HepG2 (cell line): ENCODE results near the gene TCTN2. TPM values are rescaled to one million over a fixed set of nuclear protein-coding genes. Genes with fewer than 3 reads are reported as not detected.

Source experiments
- ATAC-seq: fragments of 200-7000 bp; cut with Tn5 transposase; 3 replicates; pipeline ENCODE4 v1.9.1; 2020; ENCODE audit warnings: mild to moderate bottlenecking, moderate library complexity
- BruUV-seq: library from RNA; stranded (reverse); fragments of 400-500 nt; replicated peaks from 2 replicates; lab custom pipeline; 2021; lab: Mats Ljungman, UMichigan
- CTCF ChIA-PET: fragments of 300-600 bp; formaldehyde crosslinking; extraction: SDS; loops from one replicate; lab custom pipeline; 2021; ENCODE audit warnings: low total read pairs, inconsistent platforms, low intra/inter-chr PET ratio; lab: Yijun Ruan, JAX
- POLR2A ChIA-PET: fragments of 350-600 bp; sonication (Branson Sonifier 250); formaldehyde crosslinking; loops from one replicate; lab custom pipeline; 2020; ENCODE audit warnings: antibody characterized with exemption, inconsistent platforms; lab: Yijun Ruan, JAX
- DNase-seq: peaks from one replicate; pipeline ENCODE4 v3.0.0-alpha.2; 2015; ENCODE audit warnings: low spot score
- FAIRE-seq: peaks from 3 replicates; lab custom pipeline; 2011; peaks lifted over from hg19 to GRCh38; lab: Jason Lieb, UNC
- H2AFZ ChIP-seq: one replicate; pipeline ENCODE4 v1.6.1; 2011; ENCODE audit warnings: low read length, inconsistent platforms
- H3K27ac ChIP-seq: fragments of 300-600 bp; 3 replicates; pipeline ENCODE4 v1.8.0; 2011; ENCODE audit warnings: mixed run types, mild to moderate bottlenecking, mixed read lengths, low read length, inconsistent platforms; ENCODE audit not compliant: insufficient read depth; ENCODE audit errors: extremely low read length
- H3K27me3 ChIP-seq, 2 experiments: fragments of 200-600 bp in 1 of 2; 2 replicates in 1 of 2; 3 replicates in 1 of 2; pipeline versions ENCODE4 v1.6.0 to v1.8.0; 2011; ENCODE audit warnings: low read length in 2 of 2, mild to moderate bottlenecking in 2 of 2, moderate library complexity in 2 of 2, inconsistent platforms in 1 of 2; ENCODE audit not compliant: insufficient read depth in 2 of 2, control insufficient read depth in 1 of 2
- H3K36me3 ChIP-seq, 2 experiments: fragments of 200-600 bp in 1 of 2; replicated peaks in 1 of 2; 2 replicates in 1 of 2; 3 replicates in 1 of 2; pipeline versions ENCODE4 v1.5.1 to v1.8.0; 2011; ENCODE audit warnings: low read length in 2 of 2, inconsistent platforms in 1 of 2; ENCODE audit not compliant: insufficient read depth in 2 of 2, control insufficient read depth in 1 of 2
- H3K4me1 ChIP-seq: 2 replicates; pipeline ENCODE4 v1.5.1; 2012; ENCODE audit warnings: low read length, inconsistent platforms; ENCODE audit not compliant: insufficient read depth
- H3K4me2 ChIP-seq: 2 replicates; pipeline ENCODE4 v1.6.0; 2011; ENCODE audit warnings: low read depth, low read length, inconsistent platforms
- H3K4me3 ChIP-seq, 3 experiments: fragments of 200-600 bp in 1 of 3; sonication (generic), shearing (Covaris generic) in 1 of 3; replicated peaks in 1 of 3; 2 replicates each; pipeline ENCODE4 v1.5.1; 2011 to 2016; ENCODE audit warnings: low read length in 3 of 3, inconsistent platforms in 2 of 3, low read depth in 2 of 3, mild to moderate bottlenecking in 2 of 3, control low read depth in 1 of 3, mixed read lengths in 1 of 3; ENCODE audit not compliant: insufficient read depth in 1 of 3
- H3K79me2 ChIP-seq: one replicate; pipeline ENCODE4 v1.6.1; 2011; ENCODE audit warnings: low read length, inconsistent platforms; ENCODE audit not compliant: insufficient read depth
- H3K9ac ChIP-seq: 2 replicates; pipeline ENCODE4 v1.6.0; 2011; ENCODE audit warnings: mild to moderate bottlenecking, low read depth, low read length, inconsistent platforms; ENCODE audit not compliant: insufficient read depth
- H3K9me3 ChIP-seq: 2 replicates; pipeline ENCODE4 v1.5.1; 2012; ENCODE audit warnings: mild to moderate bottlenecking, low read length
- H4K20me1 ChIP-seq: 2 replicates; pipeline ENCODE4 v1.6.0; 2011; ENCODE audit warnings: inconsistent platforms, mild to moderate bottlenecking, low read length, moderate library complexity; ENCODE audit not compliant: insufficient read depth
- CHCHD3 ChIP-seq: sonication (generic); formaldehyde crosslinking; IDR thresholded peaks from 2 replicates; pipeline ENCODE4 v1.8.0; 2022; ENCODE audit warnings: mild to moderate bottlenecking, missing genetic modification reagents, moderate library complexity
- CSRNP2 ChIP-seq: sonication (generic); formaldehyde crosslinking; conservative IDR thresholded peaks from 2 replicates; pipeline ENCODE4 v1.8.0; 2022; ENCODE audit warnings: low read depth, missing genetic modification reagents
- HOXD1 ChIP-seq: sonication (generic); formaldehyde crosslinking; IDR thresholded peaks from 2 replicates; pipeline ENCODE4 v1.5.0; 2020; ENCODE audit warnings: missing genetic modification reagents
- KMT2B ChIP-seq: IDR thresholded peaks from 2 replicates; pipeline ENCODE4 v1.6.1; 2016; ENCODE audit warnings: missing genetic modification reagents, missing compliant biosample characterization
- MXD1 ChIP-seq: sonication (generic); formaldehyde crosslinking; IDR thresholded peaks from 2 replicates; pipeline ENCODE4 v1.4.0; 2020; ENCODE audit warnings: mild to moderate bottlenecking, missing genetic modification reagents
- MXD3 ChIP-seq: IDR thresholded peaks from 2 replicates; pipeline ENCODE4 v1.6.1; 2016; ENCODE audit warnings: mild to moderate bottlenecking, missing biosample characterization, missing genetic modification reagents
- NFE2 ChIP-seq: sonication (generic); formaldehyde crosslinking; IDR thresholded peaks from 2 replicates; pipeline ENCODE4 v1.4.0; 2020; ENCODE audit warnings: missing genetic modification reagents
- SRSF1 ChIP-seq: fragments of 200-400 bp; formaldehyde crosslinking; optimal IDR thresholded peaks from 2 replicates; pipeline ENCODE3; 2017; ENCODE audit warnings: mild to moderate bottlenecking, low read depth, low read length, moderate library complexity
- SRY ChIP-seq: sonication (generic); formaldehyde crosslinking; IDR thresholded peaks from 2 replicates; pipeline ENCODE4 v1.8.0; 2022; ENCODE audit warnings: mild to moderate bottlenecking, missing genetic modification reagents
- SSRP1 ChIP-seq: IDR thresholded peaks from 2 replicates; pipeline ENCODE4 v1.6.1; 2016; ENCODE audit warnings: control low read depth
- TAF1 ChIP-seq: sonication (generic); formaldehyde crosslinking; IDR thresholded peaks from 2 replicates; pipeline ENCODE4 v1.4.0; 2020; ENCODE audit warnings: missing genetic modification reagents
- THRA ChIP-seq: sonication (generic); formaldehyde crosslinking; IDR thresholded peaks from 2 replicates; pipeline ENCODE4 v1.4.0; 2020; ENCODE audit warnings: missing genetic modification reagents, borderline replicate concordance
- TRAFD1 ChIP-seq: sonication (generic); formaldehyde crosslinking; IDR thresholded peaks from 2 replicates; pipeline ENCODE4 v1.5.1; 2020; ENCODE audit warnings: missing genetic modification reagents, mild to moderate bottlenecking, borderline replicate concordance
- ZNF891 ChIP-seq: sonication (generic); formaldehyde crosslinking; IDR thresholded peaks from 2 replicates; pipeline ENCODE4 v1.5.0; 2020; ENCODE audit warnings: mild to moderate bottlenecking, missing genetic modification reagents
- ZXDC ChIP-seq: sonication (generic); formaldehyde crosslinking; IDR thresholded peaks from 2 replicates; pipeline ENCODE4 v1.5.0; 2020; ENCODE audit warnings: mild to moderate bottlenecking, missing genetic modification reagents
- WGBS: methylation state at CpG from one replicate; pipeline ENCODE4 v1.1.6; 2017; ENCODE audit warnings: low lambda C conversion rate; 5-methylcytosine and 5-hydroxymethylcytosine counted together
- in situ Hi-C: cut with HindIII; loops from 2 replicates; pipeline ENCODE4 v1.10.0; 2017; ENCODE audit warnings: low pct_unique_long_range_greater_than_20kb; ENCODE audit not compliant: extremely low pct_ligation_motif_present
- intact Hi-C: fragments of 100-400 bp; cut with micrococcal nuclease; formaldehyde crosslinking; loops from one replicate; pipeline ENCODE4 v1.10.0; 2022; ENCODE audit not compliant: unreplicated experiment
- polyA plus RNA-seq, 8 experiments: library from polyadenylated mRNA; depleted of rRNA in 3 of 8; stranded (reverse) in 7 of 8; unstranded in 1 of 8; fragments of >200 nt; fragmentation: Illumina TruSeq in 4 of 8; extraction: Trizol in 4 of 8; gene quantifications; 2 replicates each; pipeline versions ENCODE4 v1.2.1 to v1.2.3, GENCODE V29; 2011 to 2016; ENCODE audit warnings: low read depth in 4 of 8, missing spikeins in 1 of 8, mixed read lengths in 1 of 8; ENCODE audit not compliant: insufficient read depth in 1 of 8
- total RNA-seq, 5 experiments: library from RNA; depleted of rRNA; stranded (reverse); fragments of >200 nt; fragmentation: Illumina TruSeq; extraction: Trizol; gene quantifications; 2 replicates each; pipeline ENCODE4 v1.2.3, GENCODE V29; 2016; ENCODE audit warnings: low read depth in 1 of 5

TCTN2 gene
- total and polyA plus RNA-seq, 2 of the 13 experiments (the other 11 are each of a cell fraction or from before 2014, with no cell fraction given) = 5.0 to 8.1 TPM

GRCh38 chr12:123754041-123754772, 83.3 kb downstream of the TCTN2 start (continued):
- no peak for TF ChIP-seq THRA (CRISPR knock-in tag)
- TF ChIP-seq SSRP1 (CRISPR knock-in tag) = no peak
- TF ChIP-seq NFE2 = no peak
- no peak for TF ChIP-seq CHCHD3 (CRISPR knock-in tag)
- no peak for TF ChIP-seq ZNF891 (CRISPR knock-in tag)

GRCh38 chr12:123757561-123757960, 86.6 kb downstream of the TCTN2 start:
- Histone ChIP-seq H3K79me2 (no peaks in the 10 kb centered on the region), H3K4me2 (no peak overlapping the region), H3K9me3 (no peaks in the 10 kb centered on the region), H2AFZ (no peak overlapping the region), H4K20me1 (no peaks in the 10 kb centered on the region), H3K27ac (no peak overlapping the region), H3K9ac (no peak overlapping the region), H3K4me1 (peaks cover 17% of the 10 kb centered on the region), H3K36me3 (peaks cover 4 to 19% of the 10 kb centered on the region in 2 experiments; a peak in 4 of 5 replicates), H3K4me3 (no peak overlapping the region), H3K27me3 (peaks cover 0 to 2% of the 10 kb centered on the region in 2 experiments; a peak in 1 of 5 replicates)
- BruUV-seq = no TSS peak
- ATAC-seq (no peak), FAIRE-seq (no peak), DNase-seq (no peak)
- POLR2A ChIA-PET = no interaction called here
- in situ Hi-C loops = no loop called here
- CTCF ChIA-PET = no interaction called here
- WGBS = 92% methylated on average over 6 of the region's 6 CpGs
- intact Hi-C loops = no loop called here
- TF ChIP-seq ZXDC (no peak), MXD3 (CRISPR knock-in tag) (no peak), KMT2B (no peak), TRAFD1 (CRISPR knock-in tag) (no peak), SRSF1 (no peak), SRY (CRISPR knock-in tag) (no peak), MXD1 (no peak), HOXD1 (no peak), CSRNP2 (CRISPR knock-in tag) (no peak), TAF1 (CRISPR knock-in tag) (no peak)
